Retinal pigment epithelial cell (primary cell): ENCODE measurements around the gene M1AP.

Experiments used
- DNase-seq: peaks from one replicate; pipeline ENCODE4 v3.0.0-alpha.2; 2010; ENCODE audit warnings: low read depth
- H3K4me3 ChIP-seq: 2 replicates; pipeline ENCODE4 v1.5.1; 2011; ENCODE audit warnings: mild to moderate bottlenecking, low read length, control low read depth, moderate library complexity
- CTCF ChIP-seq: conservative IDR thresholded peaks from 2 replicates; pipeline ENCODE4 v1.5.1; 2011; ENCODE audit warnings: low read depth, low read length, control low read depth, inconsistent platforms

Gene M1AP

GRCh38 chr2:74690571-74690970 is 42.4 kb upstream of the M1AP start:
- peak; percentile 37 for DNase-seq
- no peak overlapping the region for H3K4me3 ChIP-seq
- peak; percentile 81 for TF ChIP-seq CTCF

- no peak overlapping the region for H3K4me3 ChIP-seq
- TF ChIP-seq CTCF = no peak
- no peak for DNase-seq
These were observed 41.5 kb upstream of the M1AP start for GRCh38 chr2:74689671-74690070.

- no peak overlapping the region for H3K4me3 ChIP-seq
- no peak for TF ChIP-seq CTCF
- DNase-seq = no peak
These were observed 40.8 kb upstream of the M1AP start for GRCh38 chr2:74688881-74689280.

- TF ChIP-seq CTCF = no peak
- DNase-seq = no peak
These were observed 37.3 kb upstream of the M1AP start for GRCh38 chr2:74685408-74685807.

GRCh38 chr2:74682501-74682900 is 34.4 kb upstream of the M1AP start:
- DNase-seq = no peak
- no peak overlapping the region for H3K4me3 ChIP-seq
- no peak for TF ChIP-seq CTCF

More at GRCh38 chr2:74685408-74685807, 37.3 kb upstream of the M1AP start:
- no peak overlapping the region for H3K4me3 ChIP-seq

- DNase-seq = no peak
- TF ChIP-seq CTCF = no peak
- no peak overlapping the region for H3K4me3 ChIP-seq
These were observed 31.5 kb upstream of the M1AP start for GRCh38 chr2:74679615-74680014.

- no peak for TF ChIP-seq CTCF
- no peak overlapping the region for H3K4me3 ChIP-seq
- no peak for DNase-seq
These were observed 28.2 kb upstream of the M1AP start for GRCh38 chr2:74676331-74676730.
